HepG2 (cell line): ENCODE measurements around the gene BCL11B. TPM values are rescaled to one million over a fixed set of nuclear protein-coding genes. Genes with fewer than 3 reads are reported as not detected.
A peak's percentile ranks its signal among the peaks of the same experiment; 100 is the strongest.

Experiments
- ATAC-seq: fragments of 200-7000 bp; cut with Tn5 transposase; 3 replicates; pipeline ENCODE4 v1.9.1; 2020; ENCODE audit warnings: mild to moderate bottlenecking, moderate library complexity
- BruUV-seq: library from RNA; stranded (reverse); fragments of 400-500 nt; replicated peaks from 2 replicates; lab custom pipeline; 2021; lab: Mats Ljungman, UMichigan
- CTCF ChIA-PET: fragments of 300-600 bp; formaldehyde crosslinking; extraction: SDS; loops from one replicate; lab custom pipeline; 2021; ENCODE audit warnings: low total read pairs, inconsistent platforms, low intra/inter-chr PET ratio; lab: Yijun Ruan, JAX
- POLR2A ChIA-PET: fragments of 350-600 bp; sonication (Branson Sonifier 250); formaldehyde crosslinking; loops from one replicate; lab custom pipeline; 2020; ENCODE audit warnings: antibody characterized with exemption, inconsistent platforms; lab: Yijun Ruan, JAX
- DNase-seq: peaks from one replicate; pipeline ENCODE4 v3.0.0-alpha.2; 2015; ENCODE audit warnings: low spot score
- FAIRE-seq: peaks from 3 replicates; lab custom pipeline; 2011; peaks lifted over from hg19 to GRCh38; lab: Jason Lieb, UNC
- H2AFZ ChIP-seq: one replicate; pipeline ENCODE4 v1.6.1; 2011; ENCODE audit warnings: low read length, inconsistent platforms
- H3K27ac ChIP-seq: fragments of 300-600 bp; 3 replicates; pipeline ENCODE4 v1.8.0; 2011; ENCODE audit warnings: mixed run types, mild to moderate bottlenecking, mixed read lengths, low read length, inconsistent platforms; ENCODE audit not compliant: insufficient read depth; ENCODE audit errors: extremely low read length
- H3K27me3 ChIP-seq, 2 experiments: fragments of 200-600 bp in 1 of 2; 2 replicates in 1 of 2; 3 replicates in 1 of 2; pipeline versions ENCODE4 v1.6.0 to v1.8.0; 2011; ENCODE audit warnings: low read length in 2 of 2, mild to moderate bottlenecking in 2 of 2, moderate library complexity in 2 of 2, inconsistent platforms in 1 of 2; ENCODE audit not compliant: insufficient read depth in 2 of 2, control insufficient read depth in 1 of 2
- H3K36me3 ChIP-seq, 2 experiments: fragments of 200-600 bp in 1 of 2; replicated peaks in 1 of 2; 2 replicates in 1 of 2; 3 replicates in 1 of 2; pipeline versions ENCODE4 v1.5.1 to v1.8.0; 2011; ENCODE audit warnings: low read length in 2 of 2, inconsistent platforms in 1 of 2; ENCODE audit not compliant: insufficient read depth in 2 of 2, control insufficient read depth in 1 of 2
- H3K4me1 ChIP-seq: 2 replicates; pipeline ENCODE4 v1.5.1; 2012; ENCODE audit warnings: low read length, inconsistent platforms; ENCODE audit not compliant: insufficient read depth
- H3K4me2 ChIP-seq: 2 replicates; pipeline ENCODE4 v1.6.0; 2011; ENCODE audit warnings: low read depth, low read length, inconsistent platforms
- H3K4me3 ChIP-seq, 3 experiments: fragments of 200-600 bp in 1 of 3; sonication (generic), shearing (Covaris generic) in 1 of 3; replicated peaks in 1 of 3; 2 replicates each; pipeline ENCODE4 v1.5.1; 2011 to 2016; ENCODE audit warnings: low read length in 3 of 3, inconsistent platforms in 2 of 3, low read depth in 2 of 3, mild to moderate bottlenecking in 2 of 3, control low read depth in 1 of 3, mixed read lengths in 1 of 3; ENCODE audit not compliant: insufficient read depth in 1 of 3
- H3K79me2 ChIP-seq: one replicate; pipeline ENCODE4 v1.6.1; 2011; ENCODE audit warnings: low read length, inconsistent platforms; ENCODE audit not compliant: insufficient read depth
- H3K9ac ChIP-seq: 2 replicates; pipeline ENCODE4 v1.6.0; 2011; ENCODE audit warnings: mild to moderate bottlenecking, low read depth, low read length, inconsistent platforms; ENCODE audit not compliant: insufficient read depth
- H3K9me3 ChIP-seq: 2 replicates; pipeline ENCODE4 v1.5.1; 2012; ENCODE audit warnings: mild to moderate bottlenecking, low read length
- H4K20me1 ChIP-seq: 2 replicates; pipeline ENCODE4 v1.6.0; 2011; ENCODE audit warnings: inconsistent platforms, mild to moderate bottlenecking, low read length, moderate library complexity; ENCODE audit not compliant: insufficient read depth
- ADNP ChIP-seq: sonication (generic); formaldehyde crosslinking; IDR thresholded peaks from 2 replicates; pipeline ENCODE4 v1.4.0; 2020; ENCODE audit warnings: missing genetic modification reagents
- ELF1 ChIP-seq: sonication (generic); formaldehyde crosslinking; IDR thresholded peaks from 2 replicates; pipeline ENCODE4 v1.4.0; 2020; ENCODE audit warnings: missing genetic modification reagents
- HNF4G ChIP-seq, 2 experiments: sonication (generic) in 1 of 2; formaldehyde crosslinking in 1 of 2; IDR thresholded peaks; 2 replicates each; pipeline versions ENCODE4 v1.4.0 to v1.6.1; 2011 to 2020; ENCODE audit warnings: borderline replicate concordance in 2 of 2, low read depth in 2 of 2, mild to moderate bottlenecking in 2 of 2, low read length in 1 of 2, missing genetic modification reagents in 1 of 2, moderate library complexity in 1 of 2
- KAT8 ChIP-seq: IDR thresholded peaks from 2 replicates; pipeline ENCODE4 v1.6.1; 2016; ENCODE audit warnings: missing genetic modification reagents, missing compliant biosample characterization
- KDM1A ChIP-seq: IDR thresholded peaks from 2 replicates; pipeline ENCODE4 v1.6.1; 2016; ENCODE audit warnings: missing compliant biosample characterization
- MTA1 ChIP-seq: sonication (generic); formaldehyde crosslinking; IDR thresholded peaks from 2 replicates; pipeline ENCODE4 v1.4.0; 2020; ENCODE audit warnings: missing genetic modification reagents, mild to moderate bottlenecking, borderline replicate concordance
- MYNN ChIP-seq: sonication (generic); formaldehyde crosslinking; IDR thresholded peaks from 2 replicates; pipeline ENCODE4 v1.4.0; 2020; ENCODE audit warnings: mild to moderate bottlenecking, low read depth, missing genetic modification reagents
- RCOR2 ChIP-seq: IDR thresholded peaks from 2 replicates; pipeline ENCODE4 v1.6.1; 2016; ENCODE audit warnings: missing biosample characterization, missing genetic modification reagents
- TBP ChIP-seq: sonication (generic); formaldehyde crosslinking; IDR thresholded peaks from 2 replicates; pipeline ENCODE4 v1.5.0; 2020; ENCODE audit warnings: missing genetic modification reagents
- TCF7L2 ChIP-seq: IDR thresholded peaks from 2 replicates; pipeline ENCODE4 v1.6.1; 2011; ENCODE audit warnings: mild to moderate bottlenecking, low read depth, low read length, moderate library complexity
- ZNF20 ChIP-seq: sonication (generic); formaldehyde crosslinking; IDR thresholded peaks from 2 replicates; pipeline ENCODE4 v1.4.0; 2020; ENCODE audit warnings: mild to moderate bottlenecking, moderate library complexity, missing genetic modification reagents
- ZNF235 ChIP-seq: sonication (generic); formaldehyde crosslinking; IDR thresholded peaks from 2 replicates; pipeline ENCODE4 v1.8.1; 2023; ENCODE audit warnings: mild to moderate bottlenecking, missing genetic modification reagents, borderline replicate concordance
- ZNF768 ChIP-seq: sonication (generic); formaldehyde crosslinking; IDR thresholded peaks from 2 replicates; pipeline ENCODE4 v1.4.0; 2020; ENCODE audit warnings: missing genetic modification reagents
- WGBS: methylation state at CpG from one replicate; pipeline ENCODE4 v1.1.6; 2017; ENCODE audit warnings: low lambda C conversion rate; 5-methylcytosine and 5-hydroxymethylcytosine counted together
- in situ Hi-C: cut with HindIII; loops from 2 replicates; pipeline ENCODE4 v1.10.0; 2017; ENCODE audit warnings: low pct_unique_long_range_greater_than_20kb; ENCODE audit not compliant: extremely low pct_ligation_motif_present
- intact Hi-C: fragments of 100-400 bp; cut with micrococcal nuclease; formaldehyde crosslinking; loops from one replicate; pipeline ENCODE4 v1.10.0; 2022; ENCODE audit not compliant: unreplicated experiment
- polyA plus RNA-seq, 8 experiments: library from polyadenylated mRNA; depleted of rRNA in 3 of 8; stranded (reverse) in 7 of 8; unstranded in 1 of 8; fragments of >200 nt; fragmentation: Illumina TruSeq in 4 of 8; extraction: Trizol in 4 of 8; gene quantifications; 2 replicates each; pipeline versions ENCODE4 v1.2.1 to v1.2.3, GENCODE V29; 2011 to 2016; ENCODE audit warnings: low read depth in 4 of 8, missing spikeins in 1 of 8, mixed read lengths in 1 of 8; ENCODE audit not compliant: insufficient read depth in 1 of 8
- total RNA-seq, 5 experiments: library from RNA; depleted of rRNA; stranded (reverse); fragments of >200 nt; fragmentation: Illumina TruSeq; extraction: Trizol; gene quantifications; 2 replicates each; pipeline ENCODE4 v1.2.3, GENCODE V29; 2016; ENCODE audit warnings: low read depth in 1 of 5
- TF ChIP-seq, protein P1 (sequence below): sonication (generic); formaldehyde crosslinking; IDR thresholded peaks from 2 replicates; pipeline ENCODE4 v1.4.0; 2020; ENCODE audit warnings: missing genetic modification reagents
- TF ChIP-seq, protein P2 (sequence below): sonication (generic); formaldehyde crosslinking; IDR thresholded peaks from 2 replicates; pipeline ENCODE4 v1.4.0; 2020; ENCODE audit warnings: mild to moderate bottlenecking, missing genetic modification reagents
- TF ChIP-seq, protein P3 (sequence below): IDR thresholded peaks from 2 replicates; pipeline ENCODE4 v1.6.1; 2012; ENCODE audit warnings: low read depth, low read length, improper control_type of control experiment
- TF ChIP-seq, protein P4 (sequence below): sonication (generic); formaldehyde crosslinking; IDR thresholded peaks from 2 replicates; pipeline ENCODE4 v1.4.0; 2020; ENCODE audit warnings: missing genetic modification reagents

BCL11B gene
- total and polyA plus RNA-seq, 2 of the 13 experiments (the other 11 are each of a cell fraction or from before 2014, with no cell fraction given), result not detected

DNA sequence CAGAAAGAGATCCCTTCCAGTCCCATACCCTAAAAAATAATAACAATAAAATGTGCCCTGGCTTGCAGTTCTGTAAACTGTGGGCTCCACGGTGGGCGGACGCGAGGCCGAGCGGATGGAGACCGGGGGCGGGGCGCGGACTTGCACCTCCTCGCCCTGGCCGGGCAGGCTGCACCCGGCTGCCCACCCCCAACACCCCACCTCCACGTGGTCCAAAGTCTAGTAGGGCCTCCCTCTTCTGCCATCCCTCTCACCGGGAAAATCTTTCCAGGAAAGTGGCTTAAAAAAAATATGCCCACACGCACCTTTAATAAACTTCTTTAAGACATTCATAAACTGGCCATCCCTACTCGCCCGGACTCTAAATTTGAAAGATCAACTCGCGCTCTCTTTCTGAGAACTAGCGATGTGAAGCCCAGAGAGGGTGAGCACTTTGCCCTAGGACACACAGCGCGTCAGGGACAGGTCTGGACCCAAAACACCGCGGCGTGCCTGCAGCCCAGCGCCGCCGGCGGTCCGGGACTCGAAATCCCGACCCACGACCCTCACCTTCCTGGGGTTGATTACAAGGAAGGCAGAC is 1.9 kb upstream of the BCL11B start:
- Histone ChIP-seq H2AFZ (no peak overlapping the region), H3K27me3 (peaks cover 3 to 36% of the 10 kb centered on the region in 2 experiments; a peak in 4 of 5 replicates), H3K4me3 (peak overlapping the region; percentile 34 to 63 (median 44)), H3K36me3 (no peaks in the 10 kb centered on the region), H3K79me2 (no peaks in the 10 kb centered on the region), H3K27ac (no peak overlapping the region), H4K20me1 (no peaks in the 10 kb centered on the region), H3K9me3 (no peaks in the 10 kb centered on the region), H3K4me1 (peaks cover 36% of the 10 kb centered on the region), H3K9ac (no peak overlapping the region), H3K4me2 (peak overlapping the region; percentile 80)
- ATAC-seq (peak; percentile 4; the same call in 1 of the 3 replicates), FAIRE-seq (no peak), DNase-seq (peak; percentile 14)
- POLR2A ChIA-PET, result no interaction called here
- WGBS, result 4% methylated on average over 10 of the region's 34 CpGs
- in situ Hi-C loops, result loop anchor here (25.0 kb wide), 2 partner anchors 1137 to 1287 kb away; no protein-coding TSS in a partner anchor
- CTCF ChIA-PET, result no interaction called here
- intact Hi-C loops, result loop anchor here (2.0 to 5.0 kb wide), 2 partner anchors 43 to 141 kb away; no protein-coding TSS in a partner anchor
- no TSS peak for BruUV-seq
- TF ChIP-seq TCF7L2, result no peak
- TF ChIP-seq, protein P1, sequence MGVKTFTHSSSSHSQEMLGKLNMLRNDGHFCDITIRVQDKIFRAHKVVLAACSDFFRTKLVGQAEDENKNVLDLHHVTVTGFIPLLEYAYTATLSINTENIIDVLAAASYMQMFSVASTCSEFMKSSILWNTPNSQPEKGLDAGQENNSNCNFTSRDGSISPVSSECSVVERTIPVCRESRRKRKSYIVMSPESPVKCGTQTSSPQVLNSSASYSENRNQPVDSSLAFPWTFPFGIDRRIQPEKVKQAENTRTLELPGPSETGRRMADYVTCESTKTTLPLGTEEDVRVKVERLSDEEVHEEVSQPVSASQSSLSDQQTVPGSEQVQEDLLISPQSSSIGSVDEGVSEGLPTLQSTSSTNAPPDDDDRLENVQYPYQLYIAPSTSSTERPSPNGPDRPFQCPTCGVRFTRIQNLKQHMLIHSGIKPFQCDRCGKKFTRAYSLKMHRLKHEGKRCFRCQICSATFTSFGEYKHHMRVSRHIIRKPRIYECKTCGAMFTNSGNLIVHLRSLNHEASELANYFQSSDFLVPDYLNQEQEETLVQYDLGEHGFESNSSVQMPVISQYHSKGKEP (CRISPR knock-in tag), result no peak
- TF ChIP-seq MYNN (CRISPR knock-in tag), result no peak
- no peak for TF ChIP-seq ELF1 (CRISPR knock-in tag)
- no peak for TF ChIP-seq ZNF235
- TF ChIP-seq KAT8 (CRISPR knock-in tag), result no peak
- TF ChIP-seq MTA1 (CRISPR knock-in tag), result no peak
- TF ChIP-seq KDM1A (CRISPR knock-in tag), result peak; percentile 94
- no peak for TF ChIP-seq TBP
- peak; percentile 100 for TF ChIP-seq ZNF768 (CRISPR knock-in tag)
- TF ChIP-seq HNF4G (IDR thresholded peaks at IDR 0.05; ENCODE audit: borderline replicate concordance, low read depth, low read length), result 0 out of 2 replicates have a peak, but pooled peaks have one; percentile 15
- no peak for TF ChIP-seq HNF4G (CRISPR knock-in tag; IDR thresholded peaks at IDR 0.05; ENCODE audit: borderline replicate concordance, low read depth)
- TF ChIP-seq, protein P2, sequence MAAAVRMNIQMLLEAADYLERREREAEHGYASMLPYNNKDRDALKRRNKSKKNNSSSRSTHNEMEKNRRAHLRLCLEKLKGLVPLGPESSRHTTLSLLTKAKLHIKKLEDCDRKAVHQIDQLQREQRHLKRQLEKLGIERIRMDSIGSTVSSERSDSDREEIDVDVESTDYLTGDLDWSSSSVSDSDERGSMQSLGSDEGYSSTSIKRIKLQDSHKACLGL, result 0 out of 2 replicates have a peak, but pooled peaks have one; percentile 25
- TF ChIP-seq, protein P3, sequence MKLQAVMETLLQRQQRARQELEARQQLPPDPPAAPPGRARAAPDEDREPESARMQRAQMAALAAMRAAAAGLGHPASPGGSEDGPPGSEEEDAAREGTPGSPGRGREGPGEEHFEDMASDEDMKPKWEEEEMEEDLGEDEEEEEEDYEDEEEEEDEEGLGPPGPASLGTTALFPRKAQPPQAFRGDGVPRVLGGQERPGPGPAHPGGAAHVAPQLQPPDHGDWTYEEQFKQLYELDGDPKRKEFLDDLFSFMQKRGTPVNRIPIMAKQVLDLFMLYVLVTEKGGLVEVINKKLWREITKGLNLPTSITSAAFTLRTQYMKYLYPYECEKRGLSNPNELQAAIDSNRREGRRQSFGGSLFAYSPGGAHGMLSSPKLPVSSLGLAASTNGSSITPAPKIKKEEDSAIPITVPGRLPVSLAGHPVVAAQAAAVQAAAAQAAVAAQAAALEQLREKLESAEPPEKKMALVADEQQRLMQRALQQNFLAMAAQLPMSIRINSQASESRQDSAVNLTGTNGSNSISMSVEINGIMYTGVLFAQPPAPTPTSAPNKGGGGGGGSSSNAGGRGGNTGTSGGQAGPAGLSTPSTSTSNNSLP, result no peak
- TF ChIP-seq RCOR2 (CRISPR knock-in tag), result peak; percentile 38; the same call in 1 of the 2 replicates
- no peak for TF ChIP-seq ZNF20 (CRISPR knock-in tag)
- peak; percentile 55; the same call in 1 of the 2 replicates for TF ChIP-seq ADNP (CRISPR knock-in tag)
- TF ChIP-seq, protein P4, sequence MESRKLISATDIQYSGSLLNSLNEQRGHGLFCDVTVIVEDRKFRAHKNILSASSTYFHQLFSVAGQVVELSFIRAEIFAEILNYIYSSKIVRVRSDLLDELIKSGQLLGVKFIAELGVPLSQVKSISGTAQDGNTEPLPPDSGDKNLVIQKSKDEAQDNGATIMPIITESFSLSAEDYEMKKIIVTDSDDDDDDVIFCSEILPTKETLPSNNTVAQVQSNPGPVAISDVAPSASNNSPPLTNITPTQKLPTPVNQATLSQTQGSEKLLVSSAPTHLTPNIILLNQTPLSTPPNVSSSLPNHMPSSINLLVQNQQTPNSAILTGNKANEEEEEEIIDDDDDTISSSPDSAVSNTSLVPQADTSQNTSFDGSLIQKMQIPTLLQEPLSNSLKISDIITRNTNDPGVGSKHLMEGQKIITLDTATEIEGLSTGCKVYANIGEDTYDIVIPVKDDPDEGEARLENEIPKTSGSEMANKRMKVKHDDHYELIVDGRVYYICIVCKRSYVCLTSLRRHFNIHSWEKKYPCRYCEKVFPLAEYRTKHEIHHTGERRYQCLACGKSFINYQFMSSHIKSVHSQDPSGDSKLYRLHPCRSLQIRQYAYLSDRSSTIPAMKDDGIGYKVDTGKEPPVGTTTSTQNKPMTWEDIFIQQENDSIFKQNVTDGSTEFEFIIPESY (CRISPR knock-in tag), result no peak
